ENCODE results near the gene AFG3L2. TPM values are rescaled to one million over a fixed set of nuclear protein-coding genes. Genes with fewer than 3 reads are reported as not detected.
A peak's percentile ranks its signal among the peaks of the same experiment; 100 is the strongest.

Gene AFG3L2
- total RNA-seq, 1 donor from 2014 or later: 46.7 TPM

- DNase-seq (ENCODE audit: low read depth) (no peak), FAIRE-seq (no peak)
- H3K27me3 ChIP-seq (ENCODE audit: insufficient read depth, low read length): no peaks in the 10 kb centered on the region
- peaks cover 88% of the 10 kb centered on the region for H4K20me1 ChIP-seq (ENCODE audit: insufficient read depth, low read length)
- Mint-ChIP-seq H3K4me1 (ENCODE audit: low read depth, unreplicated experiment) (peaks cover 53% of the 10 kb centered on the region), H3K4me3 (ENCODE audit: unreplicated experiment) (peak overlapping the region; percentile 62), H3K36me3 (ENCODE audit: low read depth, unreplicated experiment) (peaks cover 37% of the 10 kb centered on the region), H3K27me3 (ENCODE audit: low read depth, unreplicated experiment) (no peaks in the 10 kb centered on the region), H3K27ac (ENCODE audit: unreplicated experiment) (peak overlapping the region; percentile 24), H3K9me3 (ENCODE audit: unreplicated experiment) (peaks cover 3% of the 10 kb centered on the region)
- TF ChIP-seq CTCF (IDR thresholded peaks at IDR 0.05; ENCODE audit: insufficient read depth, low read depth, low read length) (no peak), EZH2 (IDR thresholded peaks at IDR 0.05; ENCODE audit: insufficient read depth, low read length) (no peak)
- H2AFZ ChIP-seq (ENCODE audit: low read depth, low read length): no peak overlapping the region
- peaks cover 71% of the 10 kb centered on the region for H3K36me3 ChIP-seq (ENCODE audit: insufficient read depth, low read length)
- H3K27ac ChIP-seq (ENCODE audit: low read depth, low read length): no peak overlapping the region
- H3K4me1 ChIP-seq (ENCODE audit: insufficient read depth, low read length): peaks cover 15% of the 10 kb centered on the region
- peak overlapping the region; percentile 43 for H3K4me2 ChIP-seq (ENCODE audit: low read length)
- peaks cover 96% of the 10 kb centered on the region for H3K79me2 ChIP-seq (ENCODE audit: insufficient read depth, low read length)
- H3K9ac ChIP-seq (ENCODE audit: low read length): no peak overlapping the region
- no peak overlapping the region for H3K4me3 ChIP-seq (ENCODE audit: insufficient read depth, low read depth, low read length)
- H3K9me3 ChIP-seq (ENCODE audit: insufficient read depth, low read depth, low read length): no peaks in the 10 kb centered on the region
Observed at GRCh38 chr18:12315911-12316310, 61.1 kb downstream of the AFG3L2 start.

- Mint-ChIP-seq H3K36me3 (ENCODE audit: low read depth, unreplicated experiment) (peaks cover 39% of the 10 kb centered on the region), H3K27ac (ENCODE audit: unreplicated experiment) (no peak overlapping the region), H3K9me3 (ENCODE audit: unreplicated experiment) (peaks cover 3% of the 10 kb centered on the region), H3K4me1 (ENCODE audit: low read depth, unreplicated experiment) (peaks cover 53% of the 10 kb centered on the region), H3K4me3 (ENCODE audit: unreplicated experiment) (peak overlapping the region; percentile 62), H3K27me3 (ENCODE audit: low read depth, unreplicated experiment) (no peaks in the 10 kb centered on the region)
- no peak for DNase-seq (ENCODE audit: low read depth)
- H3K4me3 ChIP-seq (ENCODE audit: insufficient read depth, low read depth, low read length): no peak overlapping the region
- H3K9me3 ChIP-seq (ENCODE audit: insufficient read depth, low read depth, low read length): no peaks in the 10 kb centered on the region
- H3K27ac ChIP-seq (ENCODE audit: low read depth, low read length): no peak overlapping the region
- no peak for FAIRE-seq
- no peak overlapping the region for H2AFZ ChIP-seq (ENCODE audit: low read depth, low read length)
- H3K4me2 ChIP-seq (ENCODE audit: low read length): peak overlapping the region; percentile 43
- TF ChIP-seq EZH2 (IDR thresholded peaks at IDR 0.05; ENCODE audit: insufficient read depth, low read length): no peak
- TF ChIP-seq CTCF (IDR thresholded peaks at IDR 0.05; ENCODE audit: insufficient read depth, low read depth, low read length): no peak
- peaks cover 88% of the 10 kb centered on the region for H4K20me1 ChIP-seq (ENCODE audit: insufficient read depth, low read length)
- peaks cover 18% of the 10 kb centered on the region for H3K4me1 ChIP-seq (ENCODE audit: insufficient read depth, low read length)
- H3K36me3 ChIP-seq (ENCODE audit: insufficient read depth, low read length): peaks cover 71% of the 10 kb centered on the region
- peaks cover 96% of the 10 kb centered on the region for H3K79me2 ChIP-seq (ENCODE audit: insufficient read depth, low read length)
- H3K9ac ChIP-seq (ENCODE audit: low read length): no peak overlapping the region
- H3K27me3 ChIP-seq (ENCODE audit: insufficient read depth, low read length): no peaks in the 10 kb centered on the region
Observed at GRCh38 chr18:12315490-12315889, 61.5 kb downstream of the AFG3L2 start.

GRCh38 chr18:12314591-12315305 is 62.3 kb downstream of the AFG3L2 start:
- peaks cover 52% of the 10 kb centered on the region for H3K4me1 Mint-ChIP-seq (ENCODE audit: low read depth, unreplicated experiment)
- H3K36me3 ChIP-seq (ENCODE audit: insufficient read depth, low read length): peaks cover 72% of the 10 kb centered on the region
- no peak overlapping the region for H3K9ac ChIP-seq (ENCODE audit: low read length)
- peaks cover 3% of the 10 kb centered on the region for H3K9me3 Mint-ChIP-seq (ENCODE audit: unreplicated experiment)
- peaks cover 96% of the 10 kb centered on the region for H3K79me2 ChIP-seq (ENCODE audit: insufficient read depth, low read length)
- peaks cover 43% of the 10 kb centered on the region for H3K36me3 Mint-ChIP-seq (ENCODE audit: low read depth, unreplicated experiment)
- peaks cover 21% of the 10 kb centered on the region for H3K4me1 ChIP-seq (ENCODE audit: insufficient read depth, low read length)
- no peak overlapping the region for H3K4me3 ChIP-seq (ENCODE audit: insufficient read depth, low read depth, low read length)
- no peaks in the 10 kb centered on the region for H3K27me3 ChIP-seq (ENCODE audit: insufficient read depth, low read length)
- H3K9me3 ChIP-seq (ENCODE audit: insufficient read depth, low read depth, low read length): no peaks in the 10 kb centered on the region
- no peak overlapping the region for H3K27ac ChIP-seq (ENCODE audit: low read depth, low read length)
- H3K4me3 Mint-ChIP-seq (ENCODE audit: unreplicated experiment): peak overlapping the region; percentile 40
- DNase-seq (ENCODE audit: low read depth): no peak
- no peak for TF ChIP-seq CTCF (IDR thresholded peaks at IDR 0.05; ENCODE audit: insufficient read depth, low read depth, low read length)
- no peak for TF ChIP-seq EZH2 (IDR thresholded peaks at IDR 0.05; ENCODE audit: insufficient read depth, low read length)
- no peak for FAIRE-seq
- no peak overlapping the region for H3K27ac Mint-ChIP-seq (ENCODE audit: unreplicated experiment)
- no peaks in the 10 kb centered on the region for H3K27me3 Mint-ChIP-seq (ENCODE audit: low read depth, unreplicated experiment)
- H3K4me2 ChIP-seq (ENCODE audit: low read length): peak overlapping the region; percentile 43
- H4K20me1 ChIP-seq (ENCODE audit: insufficient read depth, low read length): peaks cover 91% of the 10 kb centered on the region
- no peak overlapping the region for H2AFZ ChIP-seq (ENCODE audit: low read depth, low read length)

All from astrocyte (in vitro differentiated cells and primary cell).